Choroid plexus epithelial cell (primary cell): Measurements from ENCODE around the gene PLPPR5.

Experiments
- DNase-seq: peaks from one replicate; pipeline ENCODE4 v3.0.0-alpha.2; 2010; ENCODE audit warnings: low read depth
- H3K4me3 ChIP-seq: 2 replicates; pipeline ENCODE4 v1.5.1; 2011; ENCODE audit warnings: low read depth, mild to moderate bottlenecking, control low read depth, low read length, moderate library complexity
- CTCF ChIP-seq: conservative IDR thresholded peaks from 2 replicates; pipeline ENCODE4 v1.5.1; 2011; ENCODE audit warnings: low read depth, mild to moderate bottlenecking, control low read depth, inconsistent platforms, low read length, moderate library complexity

Gene PLPPR5

DNA sequence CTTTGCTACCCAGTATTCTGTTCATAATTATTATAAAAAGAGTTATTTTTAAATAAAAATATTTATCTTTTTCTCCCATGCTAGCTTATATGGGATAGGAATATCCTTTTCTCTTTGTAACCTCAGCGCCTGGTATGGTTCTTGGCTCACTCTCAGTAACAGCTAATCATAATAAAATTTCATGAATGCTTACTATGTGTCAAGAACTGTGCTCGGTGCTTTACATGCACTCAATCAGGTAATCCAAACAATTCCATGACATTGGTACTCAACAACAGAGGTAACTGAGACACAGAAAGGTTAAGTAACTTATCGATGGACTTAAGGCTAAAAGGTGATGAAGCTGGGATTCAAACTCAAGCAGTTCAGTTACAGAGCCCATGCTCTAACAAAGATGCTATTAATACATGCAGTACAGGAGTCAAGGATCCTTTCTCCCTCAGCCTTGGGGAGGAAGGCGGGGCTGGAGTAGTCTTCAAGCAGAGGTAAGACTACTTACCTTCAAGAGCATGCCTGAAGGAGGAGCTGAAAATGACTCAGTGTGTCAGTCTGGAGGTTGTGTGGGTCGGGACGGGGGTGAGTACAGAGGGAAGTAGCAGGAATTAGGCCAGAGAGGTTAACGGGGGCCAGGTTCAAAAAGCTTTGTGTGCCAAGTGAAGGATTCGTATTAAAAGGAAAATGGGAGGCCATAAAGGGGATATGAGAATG lies 73.4 kb downstream of the PLPPR5 start:
- DNase-seq, result no peak
- TF ChIP-seq CTCF, result no peak
- no peak overlapping the region for H3K4me3 ChIP-seq

GRCh38 chr1:98929437-98929836 lies 75.2 kb downstream of the PLPPR5 start:
- no peak overlapping the region for H3K4me3 ChIP-seq
- no peak for DNase-seq
- no peak for TF ChIP-seq CTCF

DNA sequence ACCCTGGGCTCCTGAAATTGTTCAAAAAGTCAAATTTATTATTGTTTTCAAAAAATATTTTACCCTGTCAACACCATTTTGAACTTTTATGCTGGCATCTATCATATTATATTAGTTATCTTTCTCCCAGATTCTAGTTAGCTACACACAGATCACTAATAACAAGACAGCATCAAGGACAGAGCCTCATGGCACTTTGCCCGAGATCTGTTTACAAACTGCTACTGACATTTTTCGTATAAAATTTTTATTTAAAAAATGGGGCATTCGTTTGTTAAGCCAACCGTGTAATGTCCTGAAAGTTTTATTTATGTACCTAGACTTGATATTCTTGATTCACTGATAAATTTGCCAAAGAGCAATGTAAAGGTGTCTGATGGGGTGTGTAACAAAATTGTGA lies 78.1 kb downstream of the PLPPR5 start:
- no peak overlapping the region for H3K4me3 ChIP-seq
- no peak for TF ChIP-seq CTCF
- DNase-seq, result no peak

DNA sequence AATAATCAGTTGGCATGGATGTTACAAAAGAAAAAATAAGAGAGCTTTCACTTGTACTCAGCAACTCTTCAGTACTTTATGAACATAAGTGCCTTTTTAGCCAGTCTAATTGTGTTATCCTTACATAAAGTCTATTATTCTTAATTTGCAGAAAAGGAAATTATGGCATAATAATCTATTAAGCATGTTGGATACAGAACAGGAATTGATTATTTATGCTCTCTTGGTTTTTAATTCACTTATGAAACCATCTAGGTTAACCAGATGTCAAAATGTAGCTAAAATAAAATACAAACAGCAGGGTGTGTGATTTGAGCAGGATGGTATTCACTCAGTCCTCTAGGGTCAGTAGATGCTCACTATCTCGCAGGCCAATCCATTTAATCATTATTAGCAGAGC lies 79.7 kb downstream of the PLPPR5 start:
- no peak overlapping the region for H3K4me3 ChIP-seq
- no peak for DNase-seq
- no peak for TF ChIP-seq CTCF

DNA sequence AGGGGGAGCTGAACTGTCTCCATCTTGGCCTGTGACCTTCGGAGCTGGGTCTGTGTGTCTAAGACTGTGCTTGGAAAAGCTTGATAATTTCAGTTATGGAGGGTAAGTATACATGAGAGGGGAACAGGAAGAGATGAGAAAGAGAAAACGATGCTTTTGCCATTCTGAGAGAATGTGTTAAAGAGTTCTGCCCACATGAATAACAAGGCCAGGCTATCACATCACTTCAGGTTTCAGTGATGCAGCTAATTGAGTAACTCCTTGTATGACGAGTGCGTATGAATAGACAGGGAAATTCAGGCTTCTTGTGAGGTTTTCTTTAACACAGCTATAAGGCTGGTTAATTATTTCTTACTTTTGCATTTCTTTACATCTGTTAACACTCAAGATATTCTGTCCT lies 81.0 kb downstream of the PLPPR5 start:
- DNase-seq, result no peak
- no peak for TF ChIP-seq CTCF

DNA sequence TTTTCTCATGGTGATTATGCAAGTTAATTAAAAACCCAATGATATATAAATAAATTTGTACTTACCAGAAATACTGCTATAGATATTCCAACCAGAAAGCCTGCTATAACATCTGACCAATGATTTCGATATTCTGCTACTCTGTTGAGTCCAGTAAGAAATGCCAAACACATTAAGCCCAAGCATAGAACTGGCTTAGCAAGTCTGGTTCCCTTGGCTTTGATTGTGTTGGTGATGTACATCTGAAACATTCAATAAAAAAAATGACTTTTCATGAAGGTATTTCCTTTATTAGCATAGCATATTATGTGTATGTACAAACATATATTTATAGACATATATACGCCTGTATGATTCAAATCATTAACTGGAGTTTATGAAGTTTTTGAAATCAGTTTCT lies 82.8 kb downstream of the PLPPR5 start:
- H3K4me3 ChIP-seq, result no peak overlapping the region
- TF ChIP-seq CTCF, result no peak
- DNase-seq, result no peak

More for the DNA sequence above, 81.0 kb downstream of the PLPPR5 start:
- no peak overlapping the region for H3K4me3 ChIP-seq

DNA sequence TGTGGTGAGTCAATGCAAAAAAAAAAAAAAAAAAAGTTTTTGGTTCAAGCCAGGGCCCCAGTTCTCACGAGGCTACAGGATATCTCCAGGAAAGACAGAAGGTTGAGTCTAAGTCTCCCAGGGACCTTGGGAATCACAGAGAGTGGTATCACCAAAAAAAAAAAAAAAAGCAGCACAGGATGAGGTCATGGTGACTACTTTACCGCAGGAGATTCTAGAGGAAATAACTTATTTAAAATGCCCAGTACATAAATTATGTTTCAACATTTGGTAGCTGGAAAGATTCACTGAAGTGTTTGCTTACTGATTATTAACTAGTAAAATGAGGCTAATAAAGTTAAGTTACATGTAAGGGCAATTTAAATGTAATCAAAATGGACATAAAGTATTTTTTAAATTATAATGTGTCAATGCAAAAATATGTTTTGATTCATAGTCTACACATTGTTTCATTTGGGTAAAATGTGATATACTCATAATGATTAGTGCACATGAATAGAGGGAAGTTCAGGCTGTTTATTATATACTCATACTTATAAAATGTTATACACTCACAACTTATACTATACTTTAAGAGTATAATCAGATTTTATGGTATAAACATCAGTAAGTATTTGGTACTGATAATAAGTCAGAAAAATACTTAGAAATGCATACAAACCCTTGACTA lies 84.1 kb downstream of the PLPPR5 start:
- H3K4me3 ChIP-seq, result no peak overlapping the region
- DNase-seq, result peak; percentile 43
- no peak for TF ChIP-seq CTCF
